ENCODE results near the gene SERPINA5. TPM values are rescaled to one million over a fixed set of nuclear protein-coding genes. Genes with fewer than 3 reads are reported as not detected.

SERPINA5 gene
- total RNA-seq, 1 donor from 2014 or later: 7.7 TPM

- no peaks in the 10 kb centered on the region for H3K4me1 Mint-ChIP-seq (ENCODE audit: unreplicated experiment)
- DNase-seq (ENCODE audit: extremely low spot score, unreplicated experiment): no peak
- H3K27ac Mint-ChIP-seq: no peak overlapping the region
- no peak overlapping the region for H3K4me3 Mint-ChIP-seq
- peaks cover 20% of the 10 kb centered on the region for H3K27me3 Mint-ChIP-seq
- H3K36me3 Mint-ChIP-seq: peaks cover 3% of the 10 kb centered on the region
- no peak for TF ChIP-seq CTCF (conservative IDR thresholded peaks at IDR 0.05)
- no peaks in the 10 kb centered on the region for H3K9me3 Mint-ChIP-seq
These were observed 42.2 kb downstream of the SERPINA5 start for GRCh38 chr14:94623422-94623809.

- Mint-ChIP-seq H3K9me3 (no peaks in the 10 kb centered on the region), H3K27me3 (peaks cover 21% of the 10 kb centered on the region), H3K4me1 (ENCODE audit: unreplicated experiment) (no peaks in the 10 kb centered on the region), H3K4me3 (no peak overlapping the region), H3K36me3 (no peaks in the 10 kb centered on the region), H3K27ac (no peak overlapping the region)
- no peak for DNase-seq (ENCODE audit: extremely low spot score, unreplicated experiment)
- no peak for TF ChIP-seq CTCF (conservative IDR thresholded peaks at IDR 0.05)
These were observed 42.8 kb downstream of the SERPINA5 start for GRCh38 chr14:94623856-94624499.

DNA sequence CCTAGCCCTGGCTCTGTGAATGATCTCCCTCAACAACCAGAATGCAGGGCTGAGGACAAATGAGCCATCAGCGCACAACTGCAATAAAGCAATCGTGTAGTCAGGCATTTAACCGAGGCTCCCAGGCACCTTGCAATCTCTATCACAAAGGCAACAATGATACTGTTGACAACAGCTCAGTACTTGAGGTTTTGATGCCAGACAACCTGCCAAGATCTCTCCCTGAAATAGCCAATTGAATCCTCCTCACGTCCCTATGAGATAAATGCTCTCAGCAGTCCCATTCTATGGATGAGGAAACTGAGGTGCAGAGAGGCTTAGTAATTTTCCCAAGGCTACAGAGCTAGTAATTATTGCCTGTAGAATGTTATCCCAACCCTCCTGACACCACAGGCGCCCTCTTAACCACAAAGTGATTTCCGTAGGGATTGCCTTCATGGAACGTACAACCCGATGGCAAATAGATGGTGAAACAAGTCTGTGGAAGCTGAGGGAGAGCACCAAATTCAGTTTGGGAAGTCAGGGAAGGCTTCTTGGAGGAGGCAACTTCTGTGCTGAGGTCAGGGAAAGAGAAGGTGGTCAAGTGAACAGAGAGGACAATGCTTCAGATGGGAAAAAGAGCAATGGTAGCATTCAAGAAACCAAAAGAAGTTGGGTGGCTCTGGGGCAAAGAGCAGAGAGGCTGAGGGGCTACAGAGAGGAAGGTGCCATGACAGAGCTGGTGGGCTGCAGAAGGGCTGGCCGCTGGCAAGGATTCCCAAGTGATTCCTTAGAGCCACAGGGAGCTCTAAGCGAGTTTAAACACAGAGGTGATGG, 43.5 kb downstream of the SERPINA5 start:
- TF ChIP-seq CTCF (conservative IDR thresholded peaks at IDR 0.05): no peak
- no peaks in the 10 kb centered on the region for H3K9me3 Mint-ChIP-seq
- no peaks in the 10 kb centered on the region for H3K36me3 Mint-ChIP-seq
- no peak overlapping the region for H3K27ac Mint-ChIP-seq
- no peak overlapping the region for H3K4me3 Mint-ChIP-seq
- no peak for DNase-seq (ENCODE audit: extremely low spot score, unreplicated experiment)
- H3K4me1 Mint-ChIP-seq (ENCODE audit: unreplicated experiment): no peaks in the 10 kb centered on the region
- peaks cover 28% of the 10 kb centered on the region for H3K27me3 Mint-ChIP-seq

DNA sequence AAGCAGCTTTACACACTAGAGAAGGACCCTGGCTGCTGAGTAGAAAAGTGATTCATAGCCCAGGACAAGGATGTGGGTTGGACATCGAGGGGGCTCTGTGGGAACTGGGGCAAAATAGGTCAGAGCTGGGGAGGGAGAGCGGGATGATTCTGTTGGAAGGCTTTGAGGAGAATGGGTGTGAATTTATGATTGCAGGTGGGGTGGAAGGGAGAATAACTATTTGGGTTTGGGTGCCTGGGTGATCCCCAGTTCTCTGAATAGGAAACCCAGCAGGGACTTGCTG, 44.1 kb downstream of the SERPINA5 start:
- TF ChIP-seq CTCF (conservative IDR thresholded peaks at IDR 0.05): no peak
- Mint-ChIP-seq H3K4me3 (no peak overlapping the region), H3K36me3 (no peaks in the 10 kb centered on the region), H3K27ac (no peak overlapping the region), H3K4me1 (ENCODE audit: unreplicated experiment) (no peaks in the 10 kb centered on the region), H3K9me3 (no peaks in the 10 kb centered on the region), H3K27me3 (peaks cover 30% of the 10 kb centered on the region)
- DNase-seq (ENCODE audit: extremely low spot score, unreplicated experiment): no peak

- no peak for TF ChIP-seq CTCF (conservative IDR thresholded peaks at IDR 0.05)
- Mint-ChIP-seq H3K36me3 (no peaks in the 10 kb centered on the region), H3K27me3 (peaks cover 28% of the 10 kb centered on the region), H3K4me3 (no peak overlapping the region), H3K4me1 (ENCODE audit: unreplicated experiment) (no peaks in the 10 kb centered on the region), H3K27ac (no peak overlapping the region), H3K9me3 (no peaks in the 10 kb centered on the region)
- no peak for DNase-seq (ENCODE audit: extremely low spot score, unreplicated experiment)
These were observed 47.4 kb downstream of the SERPINA5 start for GRCh38 chr14:94628578-94628977.

Data from type B pancreatic cell (in vitro differentiated cells).